GM12865 (cell line): Measurements from ENCODE around the gene FSTL4.

Experiments
- DNase-seq: peaks from one replicate; pipeline ENCODE4 v3.0.0; 2010; ENCODE audit warnings: low read depth
- H3K4me3 ChIP-seq: 2 replicates; pipeline ENCODE4 v1.5.1; 2011; ENCODE audit warnings: mild to moderate bottlenecking, low read depth, low read length, control low read depth
- CTCF ChIP-seq: IDR thresholded peaks from 2 replicates; pipeline ENCODE4 v1.5.1; 2011; ENCODE audit warnings: low read length, control low read depth, low read depth, inconsistent platforms; ENCODE audit not compliant: insufficient read depth; ENCODE audit errors: missing control alignments

The FSTL4 gene

GRCh38 chr5:133273661-133274596, 338.4 kb downstream of the FSTL4 start:
- no peak overlapping the region for H3K4me3 ChIP-seq
- no peak for DNase-seq
- TF ChIP-seq CTCF: no peak

GRCh38 chr5:133272345-133272744, 340.0 kb downstream of the FSTL4 start:
- no peak overlapping the region for H3K4me3 ChIP-seq
- no peak for TF ChIP-seq CTCF
- DNase-seq: no peak

GRCh38 chr5:133271606-133272005, 340.7 kb downstream of the FSTL4 start:
- no peak for DNase-seq
- TF ChIP-seq CTCF: no peak
- H3K4me3 ChIP-seq: no peak overlapping the region

GRCh38 chr5:133269691-133270090, 342.6 kb downstream of the FSTL4 start:
- H3K4me3 ChIP-seq: no peak overlapping the region
- DNase-seq: no peak
- TF ChIP-seq CTCF: no peak

- TF ChIP-seq CTCF: no peak
- H3K4me3 ChIP-seq: no peak overlapping the region
- no peak for DNase-seq
These were observed 344.7 kb downstream of the FSTL4 start for GRCh38 chr5:133267601-133268000.

- no peak for TF ChIP-seq CTCF
- no peak overlapping the region for H3K4me3 ChIP-seq
- DNase-seq: no peak
These were observed 345.4 kb downstream of the FSTL4 start for GRCh38 chr5:133266966-133267365.

GRCh38 chr5:133266527-133266878, 345.8 kb downstream of the FSTL4 start:
- no peak for TF ChIP-seq CTCF
- no peak overlapping the region for H3K4me3 ChIP-seq
- DNase-seq: no peak
